ENCODE data around the gene SCPEP1. TPM values are rescaled to one million over a fixed set of nuclear protein-coding genes. Genes with fewer than 3 reads are reported as not detected.

The SCPEP1 gene
- total RNA-seq, 1 experiment from 2014 or later: 17.6 TPM

- no peak for TF ChIP-seq CTCF (IDR thresholded peaks at IDR 0.05; ENCODE audit: unreplicated experiment)
- no peaks in the 10 kb centered on the region for H3K36me3 Mint-ChIP-seq (ENCODE audit: insufficient read depth, unreplicated experiment)
- BruUV-seq (replicated peaks): no TSS peak
- H3K27me3 Mint-ChIP-seq (ENCODE audit: unreplicated experiment): no peaks in the 10 kb centered on the region
- H3K4me3 Mint-ChIP-seq (ENCODE audit: low read depth, unreplicated experiment): no peak overlapping the region
- DNase-seq: no peak
- no peak overlapping the region for H3K27ac Mint-ChIP-seq (ENCODE audit: unreplicated experiment)
- H3K9me3 Mint-ChIP-seq (ENCODE audit: low read depth, unreplicated experiment): no peaks in the 10 kb centered on the region
- H3K4me1 Mint-ChIP-seq (ENCODE audit: low read depth, unreplicated experiment): no peaks in the 10 kb centered on the region
- intact Hi-C loops (cut with micrococcal nuclease; ENCODE audit: unreplicated experiment): no loop called here
- CTCF ChIA-PET: no interaction called here
Observed at GRCh38 chr17:56995766-56996165, 17.8 kb downstream of the SCPEP1 start.

GRCh38 chr17:56997313-56997712, 19.4 kb downstream of the SCPEP1 start:
- Mint-ChIP-seq H3K9me3 (ENCODE audit: low read depth, unreplicated experiment) (no peaks in the 10 kb centered on the region), H3K36me3 (ENCODE audit: insufficient read depth, unreplicated experiment) (no peaks in the 10 kb centered on the region), H3K4me1 (ENCODE audit: low read depth, unreplicated experiment) (no peaks in the 10 kb centered on the region), H3K27me3 (ENCODE audit: unreplicated experiment) (no peaks in the 10 kb centered on the region), H3K4me3 (ENCODE audit: low read depth, unreplicated experiment) (no peak overlapping the region), H3K27ac (ENCODE audit: unreplicated experiment) (no peak overlapping the region)
- intact Hi-C loops (cut with micrococcal nuclease; ENCODE audit: unreplicated experiment): no loop called here
- no peak for DNase-seq
- no peak for TF ChIP-seq CTCF (IDR thresholded peaks at IDR 0.05; ENCODE audit: unreplicated experiment)
- CTCF ChIA-PET: no interaction called here
- BruUV-seq (replicated peaks): no TSS peak

GRCh38 chr17:57001541-57001940, 23.6 kb downstream of the SCPEP1 start:
- no peak for TF ChIP-seq CTCF (IDR thresholded peaks at IDR 0.05; ENCODE audit: unreplicated experiment)
- Mint-ChIP-seq H3K9me3 (ENCODE audit: low read depth, unreplicated experiment) (no peaks in the 10 kb centered on the region), H3K27me3 (ENCODE audit: unreplicated experiment) (no peaks in the 10 kb centered on the region), H3K36me3 (ENCODE audit: insufficient read depth, unreplicated experiment) (no peaks in the 10 kb centered on the region), H3K4me3 (ENCODE audit: low read depth, unreplicated experiment) (no peak overlapping the region), H3K27ac (ENCODE audit: unreplicated experiment) (no peak overlapping the region), H3K4me1 (ENCODE audit: low read depth, unreplicated experiment) (no peaks in the 10 kb centered on the region)
- CTCF ChIA-PET: no interaction called here
- no TSS peak for BruUV-seq (replicated peaks)
- intact Hi-C loops (cut with micrococcal nuclease; ENCODE audit: unreplicated experiment): no loop called here
- no peak for DNase-seq

GRCh38 chr17:57002904-57003303, 25.0 kb downstream of the SCPEP1 start:
- BruUV-seq (replicated peaks): no TSS peak
- no peaks in the 10 kb centered on the region for H3K27me3 Mint-ChIP-seq (ENCODE audit: unreplicated experiment)
- no peak overlapping the region for H3K4me3 Mint-ChIP-seq (ENCODE audit: low read depth, unreplicated experiment)
- TF ChIP-seq CTCF (IDR thresholded peaks at IDR 0.05; ENCODE audit: unreplicated experiment): no peak
- H3K36me3 Mint-ChIP-seq (ENCODE audit: insufficient read depth, unreplicated experiment): no peaks in the 10 kb centered on the region
- H3K27ac Mint-ChIP-seq (ENCODE audit: unreplicated experiment): no peak overlapping the region
- CTCF ChIA-PET: no interaction called here
- no peak for DNase-seq
- no peaks in the 10 kb centered on the region for H3K9me3 Mint-ChIP-seq (ENCODE audit: low read depth, unreplicated experiment)
- intact Hi-C loops (cut with micrococcal nuclease; ENCODE audit: unreplicated experiment): no loop called here
- no peaks in the 10 kb centered on the region for H3K4me1 Mint-ChIP-seq (ENCODE audit: low read depth, unreplicated experiment)

All from Calu3 (cell line).